ENCODE data around the gene DAGLA.
"Not testable (repeated sequence)": the region's sequence is repeated elsewhere in the genome, so short reads cannot be mapped to it uniquely, and the experiment has no call there.

Gene DAGLA

GRCh38 chr11:61669417-61669816, 10.8 kb upstream of the DAGLA start:
- TF ChIP-seq CTCF (IDR thresholded peaks at IDR 0.05; ENCODE audit: low read depth, low read length): no peak
- Histone ChIP-seq H3K36me3 (no peaks in the 10 kb centered on the region), H3K27me3 (ENCODE audit: insufficient read depth, low read depth, severe bottlenecking) (peaks cover 13% of the 10 kb centered on the region), H3K4me3 (ENCODE audit: low read depth, low read length) (no peak overlapping the region), H3K9me3 (ENCODE audit: severe bottlenecking) (no peaks in the 10 kb centered on the region), H3K27ac (no peak overlapping the region)
- DNase-seq: no peak

- no peak for TF ChIP-seq CTCF (IDR thresholded peaks at IDR 0.05; ENCODE audit: low read depth, low read length)
- DNase-seq: no peak
- no peaks in the 10 kb centered on the region for H3K9me3 ChIP-seq (ENCODE audit: severe bottlenecking)
- no peak overlapping the region for H3K4me3 ChIP-seq (ENCODE audit: low read depth, low read length)
- H3K36me3 ChIP-seq: no peaks in the 10 kb centered on the region
- peaks cover 13% of the 10 kb centered on the region for H3K27me3 ChIP-seq (ENCODE audit: insufficient read depth, low read depth, severe bottlenecking)
- no peak overlapping the region for H3K27ac ChIP-seq
Measured at GRCh38 chr11:61670626-61671025, 9.6 kb upstream of the DAGLA start.

- peak; percentile 93 for DNase-seq
- no peak overlapping the region for H3K4me3 ChIP-seq (ENCODE audit: low read depth, low read length)
- H3K27me3 ChIP-seq (ENCODE audit: insufficient read depth, low read depth, severe bottlenecking): peaks cover 13% of the 10 kb centered on the region
Measured at GRCh38 chr11:61671527-61671926, 8.7 kb upstream of the DAGLA start.

GRCh38 chr11:61673946-61674467, 6.2 kb upstream of the DAGLA start:
- peaks cover 13% of the 10 kb centered on the region for H3K27me3 ChIP-seq (ENCODE audit: insufficient read depth, low read depth, severe bottlenecking)
- not testable (repeated sequence) for H3K4me3 ChIP-seq (ENCODE audit: low read depth, low read length); DNase-seq; H3K36me3 ChIP-seq; H3K27ac ChIP-seq; H3K9me3 ChIP-seq (ENCODE audit: severe bottlenecking)

More at GRCh38 chr11:61671527-61671926, 8.7 kb upstream of the DAGLA start:
- Histone ChIP-seq H3K9me3 (ENCODE audit: severe bottlenecking) (no peaks in the 10 kb centered on the region), H3K36me3 (no peaks in the 10 kb centered on the region), H3K27ac (no peak overlapping the region)
- peak; percentile 89 for TF ChIP-seq CTCF (IDR thresholded peaks at IDR 0.05; ENCODE audit: low read depth, low read length)

GRCh38 chr11:61675826-61676225, 4.4 kb upstream of the DAGLA start:
- DNase-seq: no peak
- Histone ChIP-seq H3K4me3 (ENCODE audit: low read depth, low read length) (no peak overlapping the region), H3K27me3 (ENCODE audit: insufficient read depth, low read depth, severe bottlenecking) (peaks cover 13% of the 10 kb centered on the region), H3K36me3 (no peaks in the 10 kb centered on the region), H3K27ac (no peak overlapping the region), H3K9me3 (ENCODE audit: severe bottlenecking) (no peaks in the 10 kb centered on the region)
- TF ChIP-seq CTCF (IDR thresholded peaks at IDR 0.05; ENCODE audit: low read depth, low read length): no peak

GRCh38 chr11:61679296-61679695, 895 bp upstream of the DAGLA start:
- H3K4me3 ChIP-seq (ENCODE audit: low read depth, low read length): no peak overlapping the region
- DNase-seq: peak; percentile 86
- TF ChIP-seq CTCF (IDR thresholded peaks at IDR 0.05; ENCODE audit: low read depth, low read length): no peak
- no peaks in the 10 kb centered on the region for H3K27me3 ChIP-seq (ENCODE audit: insufficient read depth, low read depth, severe bottlenecking)
- no peak overlapping the region for H3K27ac ChIP-seq
- no peaks in the 10 kb centered on the region for H3K36me3 ChIP-seq
- H3K9me3 ChIP-seq (ENCODE audit: severe bottlenecking): no peaks in the 10 kb centered on the region

Data from WERI-Rb-1 (cell line).